Left lobe of liver (tissue), 1 donor: ENCODE results near the gene TOR1A. TPM values are rescaled to one million over a fixed set of nuclear protein-coding genes. Genes with fewer than 3 reads are reported as not detected.

Experiments
- total RNA-seq: library from RNA; stranded (reverse); gene quantifications from one replicate; pipeline ENCODE4 v1.2.1, GENCODE V29; 2021
- donor health status: DM: no; HTN: yes; CAD: no.

Gene TOR1A
- total RNA-seq, 1 donor from 2014 or later, result 17.8 TPM

Other genes with a start within 250 kb of the TOR1A start
- gene C9orf50, start 203.0 kb downstream of the TOR1A start, total RNA-seq, result not detected
- gene NTMT1, start 198.0 kb downstream of the TOR1A start, total RNA-seq, result 19.9 TPM
- 6.6 TPM for gene ASB6, start 182.0 kb downstream of the TOR1A start, total RNA-seq
- gene PRRX2, start 158.5 kb downstream of the TOR1A start, total RNA-seq, result not detected
- not detected for gene PTGES, start 71.1 kb downstream of the TOR1A start, total RNA-seq
- 18.7 TPM for gene TOR1B, start 21.0 kb downstream of the TOR1A start, total RNA-seq
- 27.7 TPM for gene C9orf78, start 11.1 kb upstream of the TOR1A start, total RNA-seq
- gene USP20, start 11.3 kb upstream of the TOR1A start, total RNA-seq, result 16.7 TPM
- 12.7 TPM for gene FNBP1, start 219.1 kb upstream of the TOR1A start, total RNA-seq
- 14.1 TPM for gene GPR107, start 229.8 kb upstream of the TOR1A start, total RNA-seq